ENCODE measurements around the gene PRDM2.

DNA sequence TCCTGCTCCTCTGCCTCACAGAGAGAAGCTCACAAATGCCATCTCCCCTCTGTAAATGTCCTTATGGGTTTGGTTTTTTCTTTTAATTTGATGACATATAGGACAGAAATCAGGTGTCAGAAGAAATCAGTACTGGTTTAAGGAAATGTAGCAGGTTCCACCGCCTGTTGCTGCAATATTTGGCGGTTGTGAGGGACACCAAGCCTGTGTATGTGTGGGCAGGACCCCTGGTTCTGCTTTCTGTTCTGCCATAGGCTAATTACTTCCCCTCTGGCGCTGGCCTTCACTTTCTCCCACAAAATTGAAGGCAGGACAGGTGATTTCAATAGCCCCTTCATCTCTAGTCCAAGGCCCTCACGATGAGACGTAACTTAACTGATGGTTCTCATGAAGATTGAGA lies 69.2 kb downstream of the PRDM2 start:
- no peak for TF ChIP-seq POLR2A (IDR thresholded peaks at IDR 0.05)
- TF ChIP-seq, protein P1, sequence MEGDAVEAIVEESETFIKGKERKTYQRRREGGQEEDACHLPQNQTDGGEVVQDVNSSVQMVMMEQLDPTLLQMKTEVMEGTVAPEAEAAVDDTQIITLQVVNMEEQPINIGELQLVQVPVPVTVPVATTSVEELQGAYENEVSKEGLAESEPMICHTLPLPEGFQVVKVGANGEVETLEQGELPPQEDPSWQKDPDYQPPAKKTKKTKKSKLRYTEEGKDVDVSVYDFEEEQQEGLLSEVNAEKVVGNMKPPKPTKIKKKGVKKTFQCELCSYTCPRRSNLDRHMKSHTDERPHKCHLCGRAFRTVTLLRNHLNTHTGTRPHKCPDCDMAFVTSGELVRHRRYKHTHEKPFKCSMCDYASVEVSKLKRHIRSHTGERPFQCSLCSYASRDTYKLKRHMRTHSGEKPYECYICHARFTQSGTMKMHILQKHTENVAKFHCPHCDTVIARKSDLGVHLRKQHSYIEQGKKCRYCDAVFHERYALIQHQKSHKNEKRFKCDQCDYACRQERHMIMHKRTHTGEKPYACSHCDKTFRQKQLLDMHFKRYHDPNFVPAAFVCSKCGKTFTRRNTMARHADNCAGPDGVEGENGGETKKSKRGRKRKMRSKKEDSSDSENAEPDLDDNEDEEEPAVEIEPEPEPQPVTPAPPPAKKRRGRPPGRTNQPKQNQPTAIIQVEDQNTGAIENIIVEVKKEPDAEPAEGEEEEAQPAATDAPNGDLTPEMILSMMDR (IDR thresholded peaks at IDR 0.05), result no peak
